Putamen (tissue), 1 donor: ENCODE measurements around the gene RNU7-1.
"Not testable (repeated sequence)": the region's sequence is repeated elsewhere in the genome, so short reads cannot be mapped to it uniquely, and the experiment has no call there.

Experiments used
- DNase-seq: peaks from one replicate; pipeline ENCODE4 v3.0.0-alpha.2; 2016; ENCODE audit warnings: low spot score

RNU7-1 gene

GRCh38 chr12:6943722-6944380 is at the start of gene RNU7-1, which contains the start of gene C12orf57:
Gene RNU7-1 (plus strand): TSS chr12:6943816.
Gene C12orf57 (plus strand): TSS chr12:6944022. CDS start chr12:6944122, 100 bp downstream.
- peak; percentile 89 for DNase-seq

GRCh38 chr12:6894321-6894720 is 49.3 kb upstream of the RNU7-1 start:
- DNase-seq: no peak

GRCh38 chr12:6896846-6897435 is 46.7 kb upstream of the RNU7-1 start:
- DNase-seq: no peak

GRCh38 chr12:6899427-6899826 is 44.2 kb upstream of the RNU7-1 start:
- no peak for DNase-seq

- peak; percentile 53 for DNase-seq
Observed at GRCh38 chr12:6899837-6900519, 43.6 kb upstream of the RNU7-1 start.

- no peak for DNase-seq
Observed at GRCh38 chr12:6902448-6902847, 41.2 kb upstream of the RNU7-1 start.

- no peak for DNase-seq
Observed at GRCh38 chr12:6903722-6904121, 39.9 kb upstream of the RNU7-1 start.

- peak; percentile 97 for DNase-seq
Observed at GRCh38 chr12:6904280-6905276, 39.0 kb upstream of the RNU7-1 start, which contains the start of gene LRRC23. Gene LRRC23 (plus strand): TSS chr12:6904822. CDS start chr12:6905634, 812 bp downstream.

GRCh38 chr12:6905414-6906040 is 38.1 kb upstream of the RNU7-1 start:
- DNase-seq: no peak

- not testable (repeated sequence) for DNase-seq
Observed at GRCh38 chr12:6908141-6908540, 35.5 kb upstream of the RNU7-1 start.

GRCh38 chr12:6909421-6910145 is 34.0 kb upstream of the RNU7-1 start:
- DNase-seq: no peak

- DNase-seq: no peak
Observed at GRCh38 chr12:6912164-6912935, 31.3 kb upstream of the RNU7-1 start.

GRCh38 chr12:6914246-6914946 is 29.2 kb upstream of the RNU7-1 start, which contains the start of gene ENO2:
Gene ENO2 (plus strand): TSS chr12:6914580. CDS start chr12:6915833, 1,253 bp downstream.
- DNase-seq: peak; percentile 86

GRCh38 chr12:6914947-6915788 is 28.4 kb upstream of the RNU7-1 start:
- DNase-seq: no peak

- DNase-seq: no peak
Observed at GRCh38 chr12:6915789-6916285, 27.8 kb upstream of the RNU7-1 start.

GRCh38 chr12:6916426-6917200 is 27.0 kb upstream of the RNU7-1 start:
- no peak for DNase-seq
